K562 (cell line): ENCODE results near the gene RBSN. TPM values are rescaled to one million over a fixed set of nuclear protein-coding genes. Genes with fewer than 3 reads are reported as not detected.

Source experiments
- ARID3B ChIP-seq: fragments of 250-450 bp; sonication (Bioruptor Pico); IDR thresholded peaks from 2 replicates; pipeline ENCODE4 v1.4.0; 2020; ENCODE audit warnings: borderline replicate concordance
- BCLAF1 ChIP-seq, 2 experiments: fragments of 450-650 bp in 1 of 2; IDR thresholded peaks; 2 replicates each; pipeline ENCODE4 v1.6.1; 2011 to 2017; ENCODE audit warnings: low read depth in 2 of 2, antibody characterized with exemption in 1 of 2, borderline replicate concordance in 1 of 2, low read length in 1 of 2, mild to moderate bottlenecking in 1 of 2, mixed read lengths in 1 of 2; ENCODE audit not compliant: control insufficient read depth in 1 of 2
- GABPB2 ChIP-seq: fragments of 250-450 bp; sonication (Bioruptor Pico); conservative IDR thresholded peaks from 2 replicates; pipeline ENCODE4 v1.5.1; 2021; ENCODE audit warnings: mild to moderate bottlenecking
- HOMEZ ChIP-seq: fragments of 250-450 bp; sonication (Bioruptor Pico); IDR thresholded peaks from 2 replicates; pipeline ENCODE4 v1.4.0; 2020; ENCODE audit warnings: mild to moderate bottlenecking, moderate library complexity
- ILF3 ChIP-seq: fragments of 450-650 bp; IDR thresholded peaks from 2 replicates; pipeline ENCODE4 v1.6.1; 2018; ENCODE audit warnings: antibody characterized with exemption, mild to moderate bottlenecking, moderate library complexity, borderline replicate concordance
- MECOM ChIP-seq: fragments of 250-450 bp; sonication (Bioruptor Pico); IDR thresholded peaks from 2 replicates; pipeline ENCODE4 v1.8.0; 2022; ENCODE audit warnings: inconsistent platforms
- MEIS2 ChIP-seq: fragments of 450-650 bp; IDR thresholded peaks from 2 replicates; pipeline ENCODE4 v1.6.1; 2014; ENCODE audit warnings: mild to moderate bottlenecking; ENCODE audit not compliant: partially characterized antibody
- PHF20 ChIP-seq: fragments of 450-650 bp; IDR thresholded peaks from 2 replicates; pipeline ENCODE4 v1.6.1; 2018; ENCODE audit not compliant: partially characterized antibody
- POLR2AphosphoS2 ChIP-seq: IDR thresholded peaks from 2 replicates; pipeline ENCODE4 v1.6.1; 2012; ENCODE audit warnings: low read length, improper control_type of control experiment
- SIN3B ChIP-seq: fragments of 450-650 bp; IDR thresholded peaks from 2 replicates; pipeline ENCODE4 v1.6.1; 2017; ENCODE audit warnings: low read depth, mild to moderate bottlenecking, moderate library complexity
- SP2 ChIP-seq: IDR thresholded peaks from 2 replicates; pipeline ENCODE4 v1.6.1; 2011; ENCODE audit warnings: mild to moderate bottlenecking, low read depth, low read length, moderate library complexity; ENCODE audit not compliant: poor library complexity, severe bottlenecking; ENCODE audit errors: extremely low read depth
- STAT6 ChIP-seq: sonication (generic); formaldehyde crosslinking; IDR thresholded peaks from 2 replicates; pipeline ENCODE4 v1.8.1; 2023; ENCODE audit warnings: mild to moderate bottlenecking, missing genetic modification reagents
- ZBTB12 ChIP-seq: fragments of 250-450 bp; sonication (Bioruptor Pico); IDR thresholded peaks from 2 replicates; pipeline ENCODE4 v1.4.0; 2020
- ZNF133 ChIP-seq: fragments of 250-450 bp; sonication (Bioruptor Pico); IDR thresholded peaks from 2 replicates; pipeline ENCODE4 v1.4.0; 2020; ENCODE audit warnings: mild to moderate bottlenecking
- ZNF175 ChIP-seq: fragments of 200-800 bp; sonication (Bioruptor generic); IDR thresholded peaks from 2 replicates; pipeline ENCODE4 v1.6.1; 2016; ENCODE audit warnings: low read depth, mild to moderate bottlenecking, missing genetic modification characterization, missing compliant biosample characterization
- ZNF778 ChIP-seq: fragments of 450-650 bp; formaldehyde crosslinking; IDR thresholded peaks from 2 replicates; pipeline ENCODE4 v1.4.0; 2020; ENCODE audit warnings: mild to moderate bottlenecking, moderate library complexity
- ZNF79 ChIP-seq: fragments of 250-450 bp; sonication (Bioruptor Pico); IDR thresholded peaks from 2 replicates; pipeline ENCODE4 v1.4.0; 2020; ENCODE audit warnings: low read depth, mild to moderate bottlenecking, moderate library complexity
- polyA plus RNA-seq, 8 experiments: library from polyadenylated mRNA; depleted of rRNA in 4 of 8; stranded (reverse) in 5 of 8; unstranded in 3 of 8; fragments of >200 nt; fragmentation: Nextera tagmentation in 2 of 8; fragmentation: Illumina TruSeq in 1 of 8; extraction: Ambion mirVana in 2 of 8; extraction: Trizol in 1 of 8; gene quantifications; 2 replicates each; pipeline versions ENCODE4 v1.2.1 to v1.2.3, GENCODE V29; 2011 to 2014; ENCODE audit warnings: inconsistent platforms in 1 of 8, missing spikeins in 1 of 8
- total RNA-seq, 7 experiments: library from RNA; depleted of rRNA in 6 of 7; stranded (reverse); fragments of >200 nt in 6 of 7; fragmentation: Illumina TruSeq in 2 of 7; extraction: Trizol in 2 of 7; gene quantifications; 2 replicates each; pipeline versions ENCODE4 v1.2.1 to v1.2.3, GENCODE V29; 2011 to 2021; ENCODE audit warnings: low replicate concordance in 1 of 7

RBSN gene
- total and polyA plus RNA-seq, 9 of the 15 experiments (the other 6 are each of a cell fraction or from before 2014, with no cell fraction given) = 2.9 to 19.6 (median 15.0) TPM

- no peak for TF ChIP-seq ARID3B (CRISPR knock-in tag)
- TF ChIP-seq ILF3 = no peak; the same call in 1 of the 2 replicates
- no peak for TF ChIP-seq ZNF175
- peak; percentile 81 for TF ChIP-seq MEIS2
- no peak for TF ChIP-seq MECOM
- TF ChIP-seq POLR2AphosphoS2 = peak; percentile 69; the same call in 1 of the 2 replicates
- TF ChIP-seq SIN3B = no peak
- no peak for TF ChIP-seq SP2
- no peak for TF ChIP-seq STAT6 (CRISPR knock-in tag)
- TF ChIP-seq PHF20 = peak; percentile 51
- TF ChIP-seq ZBTB12 (CRISPR knock-in tag) = no peak
- no peak for TF ChIP-seq HOMEZ (CRISPR knock-in tag)
- TF ChIP-seq ZNF79 (CRISPR knock-in tag) = no peak
- TF ChIP-seq BCLAF1 (IDR thresholded peaks at IDR 0.05; ENCODE audit: borderline replicate concordance in 1 of 2, control insufficient read depth in 1 of 2, low read depth in 2 of 2, low read length in 1 of 2) = no peak
- 0 out of 2 replicates have a peak, but pooled peaks have one; percentile 8 for TF ChIP-seq GABPB2
- TF ChIP-seq ZNF778 (CRISPR knock-in tag) = no peak
- TF ChIP-seq ZNF133 (CRISPR knock-in tag) = no peak
Measured at GRCh38 chr3:15064835-15065549, 34.0 kb downstream of the RBSN start, which contains the start of gene MRPS25 (continued).
